Erythroblast (primary cell): ENCODE measurements around the gene CBL.

ENCODE experiments used
- GATA1 ChIP-seq: IDR thresholded peaks from 2 replicates; pipeline ENCODE4 v1.6.1; 2011; ENCODE audit warnings: low read depth, mild to moderate bottlenecking, control low read depth, low read length, moderate library complexity
- POLR2A ChIP-seq: IDR thresholded peaks from 2 replicates; pipeline ENCODE4 v1.6.1; 2011; ENCODE audit warnings: mild to moderate bottlenecking, low read length

- TF ChIP-seq POLR2A (no peak), GATA1 (no peak)
These were observed 71.5 kb downstream of the CBL start for GRCh38 chr11:119277660-119278059.
